Measurements from ENCODE around the gene RASSF6. TPM values are rescaled to one million over a fixed set of nuclear protein-coding genes. Genes with fewer than 3 reads are reported as not detected.
"Not testable (repeated sequence)": the region's sequence is repeated elsewhere in the genome, so short reads cannot be mapped to it uniquely, and the experiment has no call there.

RASSF6 gene
- total RNA-seq, 4 donors from 2014 or later: 0.26 to 1.2 (median 0.62) TPM

GRCh38 chr4:73600954-73601353 lies 19.3 kb downstream of the RASSF6 start:
- Histone ChIP-seq H3K36me3 (no peaks in the 10 kb centered on the region), H3K4me1 (peaks cover 0 to 32% (median 30%) of the 10 kb centered on the region in 4 donors), H3K4me3 (no peak overlapping the region), H3K27ac (replicated peaks in 1 of 4) (peak overlapping the region in 1 of 4 donors; percentile 19), H3K9me3 (no peaks in the 10 kb centered on the region), H3K27me3 (no peaks in the 10 kb centered on the region)
- no peak for DNase-seq (ENCODE audit: extremely low spot score)
- TF ChIP-seq CTCF (IDR thresholded peaks at IDR 0.05) (no peak), POLR2A (IDR thresholded peaks at IDR 0.05; ENCODE audit: low read depth) (no peak), POLR2AphosphoS5 (IDR thresholded peaks at IDR 0.05) (no peak)
- intact Hi-C loops (cut with DNase I): no loop called here

- DNase-seq (ENCODE audit: extremely low spot score): no peak
- Histone ChIP-seq H3K36me3 (no peaks in the 10 kb centered on the region), H3K4me3 (no peak overlapping the region), H3K4me1 (peaks cover 0 to 31% (median 29%) of the 10 kb centered on the region in 4 donors), H3K27me3 (no peaks in the 10 kb centered on the region), H3K9me3 (no peaks in the 10 kb centered on the region), H3K27ac (replicated peaks in 1 of 4) (no peak overlapping the region)
- intact Hi-C loops (cut with DNase I): loop anchor here (10.0 kb wide), 1 partner anchor 536 kb away; no protein-coding TSS in a partner anchor
- WGBS: 69% methylated on average over 3 of the region's 4 CpGs
- TF ChIP-seq POLR2A (IDR thresholded peaks at IDR 0.05; ENCODE audit: low read depth): no peak
- no peak for TF ChIP-seq CTCF (IDR thresholded peaks at IDR 0.05)
- TF ChIP-seq POLR2AphosphoS5 (IDR thresholded peaks at IDR 0.05): no peak
- no peak for TF ChIP-seq EP300 (IDR thresholded peaks at IDR 0.05)
These were observed 21.1 kb downstream of the RASSF6 start for GRCh38 chr4:73599182-73599581.

GRCh38 chr4:73597594-73597993 lies 22.6 kb downstream of the RASSF6 start:
- no peak overlapping the region for H3K27ac ChIP-seq (replicated peaks in 1 of 4)

GRCh38 chr4:73597183-73597582 lies 23.1 kb downstream of the RASSF6 start:
- intact Hi-C loops (cut with DNase I): loop anchor here (10.0 kb wide), 1 partner anchor 538 kb away; no protein-coding TSS in a partner anchor
- peaks cover 0 to 20% (median 18%) of the 10 kb centered on the region in 4 donors for H3K4me1 ChIP-seq
- H3K9me3 ChIP-seq; DNase-seq (ENCODE audit: extremely low spot score); H3K27ac ChIP-seq (replicated peaks in 1 of 4); H3K27me3 ChIP-seq; H3K36me3 ChIP-seq; H3K4me3 ChIP-seq: not testable (repeated sequence)

More at GRCh38 chr4:73597594-73597993, 22.6 kb downstream of the RASSF6 start:
- peaks cover 0 to 20% (median 18%) of the 10 kb centered on the region in 4 donors for H3K4me1 ChIP-seq
- H3K27me3 ChIP-seq: no peaks in the 10 kb centered on the region
- H3K36me3 ChIP-seq: no peaks in the 10 kb centered on the region
- DNase-seq (ENCODE audit: extremely low spot score): no peak
- no peak for TF ChIP-seq CTCF (IDR thresholded peaks at IDR 0.05)
- no peak for TF ChIP-seq POLR2AphosphoS5 (IDR thresholded peaks at IDR 0.05)
- TF ChIP-seq EP300 (IDR thresholded peaks at IDR 0.05): no peak
- no peak for TF ChIP-seq POLR2A (IDR thresholded peaks at IDR 0.05; ENCODE audit: low read depth)
- intact Hi-C loops (cut with DNase I): loop anchor here (10.0 kb wide), 1 partner anchor 537 kb away; no protein-coding TSS in a partner anchor
- H3K4me3 ChIP-seq: no peak overlapping the region
- H3K9me3 ChIP-seq: no peaks in the 10 kb centered on the region

GRCh38 chr4:73596001-73596400 lies 24.2 kb downstream of the RASSF6 start:
- Histone ChIP-seq H3K27me3 (no peaks in the 10 kb centered on the region), H3K9me3 (no peaks in the 10 kb centered on the region), H3K4me1 (peaks cover 0 to 16% (median 13%) of the 10 kb centered on the region in 4 donors), H3K27ac (replicated peaks in 1 of 4) (no peak overlapping the region), H3K36me3 (no peaks in the 10 kb centered on the region), H3K4me3 (no peak overlapping the region)
- no peak for DNase-seq (ENCODE audit: extremely low spot score)
- 52% methylated on average over 4 of the region's 4 CpGs for WGBS
- intact Hi-C loops (cut with DNase I): loop anchor here (10.0 kb wide), 1 partner anchor 539 kb away; no protein-coding TSS in a partner anchor
- TF ChIP-seq POLR2AphosphoS5 (IDR thresholded peaks at IDR 0.05): no peak
- no peak for TF ChIP-seq CTCF (IDR thresholded peaks at IDR 0.05)
- no peak for TF ChIP-seq EP300 (IDR thresholded peaks at IDR 0.05)

Data from esophagus muscularis mucosa (tissue), 4 donors.